ENCODE results near the gene RXRA. TPM values are rescaled to one million over a fixed set of nuclear protein-coding genes. Genes with fewer than 3 reads are reported as not detected.

RXRA gene
- total and polyA plus RNA-seq, 7 donors: 37.7 to 192 (median 139) TPM

DNA sequence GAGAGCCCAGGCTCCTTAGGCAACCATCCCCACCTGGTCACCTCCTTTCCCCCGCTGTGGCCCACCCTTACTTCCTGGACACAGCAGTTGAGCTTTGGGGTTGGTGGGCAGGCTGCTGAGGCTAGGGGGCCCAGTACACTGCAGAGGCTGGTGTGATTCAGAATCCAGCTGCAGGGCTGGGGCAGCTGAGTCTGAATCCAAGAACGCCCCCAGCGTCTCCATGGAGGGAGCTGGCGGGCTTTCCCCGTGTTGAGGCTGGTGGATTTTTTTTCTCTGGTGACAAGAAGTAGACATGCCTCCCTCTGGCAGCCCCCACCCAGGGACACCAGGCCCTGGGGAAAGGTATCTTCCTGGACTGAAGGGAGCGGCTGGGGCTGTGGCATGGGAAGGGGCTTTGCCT lies 104.8 kb downstream of the RXRA start:
- Histone ChIP-seq H3K9me3 (no peaks in the 10 kb centered on the region), H3K27me3 (ENCODE audit: insufficient read depth in 3 of 3, low read length in 2 of 3) (no peaks in the 10 kb centered on the region), H3K4me3 (no peak overlapping the region), H3K4me1 (peaks cover 59% of the 10 kb centered on the region), H3K27ac (peak overlapping the region; percentile 87), H3K36me3 (ENCODE audit: insufficient read depth in 1 of 2, low read depth in 1 of 2) (peaks cover 0 to 65% of the 10 kb centered on the region in 2 donors)
- no peak for DNase-seq
- ATAC-seq: no peak
- WGBS, 3 donors: 67 to 71% (median 70%) methylated on average over 6 of the region's 6 CpGs
- TF ChIP-seq CTCF (IDR thresholded peaks at IDR 0.05): no peak
- intact Hi-C loops (cut with DNase I): loop anchor here (5.0 to 10.0 kb wide), 2 partner anchors 99 to 166 kb away; no protein-coding TSS in a partner anchor

GRCh38 chr9:134431626-134432025 lies 105.4 kb downstream of the RXRA start:
- Histone ChIP-seq H3K27me3 (ENCODE audit: insufficient read depth in 3 of 3, low read length in 2 of 3) (no peaks in the 10 kb centered on the region), H3K4me3 (no peak overlapping the region), H3K9me3 (no peaks in the 10 kb centered on the region), H3K27ac (peak overlapping the region; percentile 87), H3K4me1 (peaks cover 64% of the 10 kb centered on the region), H3K36me3 (ENCODE audit: insufficient read depth in 1 of 2, low read depth in 1 of 2) (peaks cover 0 to 65% of the 10 kb centered on the region in 2 donors)
- intact Hi-C loops (cut with DNase I): loop anchor here (5.0 to 10.0 kb wide), 2 partner anchors 99 to 167 kb away; no protein-coding TSS in a partner anchor
- ATAC-seq (no peak), DNase-seq (no peak)
- TF ChIP-seq CTCF (IDR thresholded peaks at IDR 0.05): no peak
- WGBS, 3 donors: 49 to 72% (median 70%) methylated on average over 15 to 16 of the region's 16 CpGs

DNA sequence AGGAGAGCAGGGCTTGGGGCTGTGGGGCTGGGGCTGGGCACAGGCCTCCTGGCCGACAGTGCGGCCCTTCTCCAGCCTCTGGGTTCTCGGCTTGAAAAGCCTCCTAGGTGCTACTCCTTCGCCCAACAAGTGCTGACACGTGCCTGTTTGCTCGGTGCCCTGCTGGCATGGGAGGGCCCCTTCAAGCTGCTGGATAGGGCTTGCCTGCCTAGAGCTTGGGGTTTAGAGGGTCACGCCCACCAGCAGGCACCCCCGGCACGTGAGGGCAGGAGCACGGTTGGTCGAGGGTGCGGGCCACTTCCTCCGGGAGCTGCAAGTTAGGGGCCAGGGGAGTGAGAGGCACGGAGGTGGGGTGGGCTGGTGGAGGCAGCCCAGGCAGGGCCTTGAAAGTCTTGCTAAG lies 106.2 kb downstream of the RXRA start:
- WGBS, 3 donors: 43 to 70% (median 54%) methylated on average over 14 of the region's 14 CpGs
- Histone ChIP-seq H3K9me3 (no peaks in the 10 kb centered on the region), H3K27ac (peak overlapping the region; percentile 87), H3K27me3 (ENCODE audit: insufficient read depth in 3 of 3, low read length in 2 of 3) (no peaks in the 10 kb centered on the region), H3K4me3 (no peak overlapping the region), H3K36me3 (ENCODE audit: insufficient read depth in 1 of 2, low read depth in 1 of 2) (peaks cover 0 to 64% of the 10 kb centered on the region in 2 donors), H3K4me1 (peaks cover 73% of the 10 kb centered on the region)
- no peak for TF ChIP-seq CTCF (IDR thresholded peaks at IDR 0.05)
- DNase-seq: no peak
- intact Hi-C loops (cut with DNase I): loop anchor here (5.0 to 10.0 kb wide), 2 partner anchors 100 to 168 kb away; no protein-coding TSS in a partner anchor
- ATAC-seq: no peak

DNA sequence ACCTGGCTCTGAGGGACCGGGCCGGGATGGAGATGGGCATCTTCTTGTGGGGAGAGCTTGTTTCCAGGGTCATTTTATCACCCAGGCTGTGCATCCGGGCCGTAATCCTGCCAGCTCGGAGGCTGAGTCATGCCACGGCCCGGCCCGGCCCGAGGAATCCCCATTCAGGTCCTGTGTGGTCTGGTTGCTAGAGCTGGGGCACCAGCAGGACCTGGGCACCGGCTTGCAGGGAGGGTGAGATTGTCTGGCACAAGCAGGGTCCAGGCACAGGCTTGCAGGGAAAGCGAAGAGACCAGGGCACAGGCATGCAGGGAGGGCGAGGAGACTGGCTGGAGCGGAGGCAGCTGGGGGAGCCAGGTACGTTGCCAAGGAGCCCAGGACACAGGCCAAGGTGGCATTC lies 106.8 kb downstream of the RXRA start:
- H3K4me1 ChIP-seq: peaks cover 79% of the 10 kb centered on the region
- peak; percentile 45 to 59 (median 54) for ATAC-seq

More for the DNA sequence above, 106.8 kb downstream of the RXRA start:
- DNase-seq: peak; percentile 71 to 84
- WGBS, 3 donors: 13 to 35% (median 26%) methylated on average over 14 of the region's 14 CpGs
- no peak for TF ChIP-seq CTCF (IDR thresholded peaks at IDR 0.05)
- no peaks in the 10 kb centered on the region for H3K27me3 ChIP-seq (ENCODE audit: insufficient read depth in 3 of 3, low read length in 2 of 3)
- intact Hi-C loops (cut with DNase I): loop anchor here (5.0 to 10.0 kb wide), 2 partner anchors 101 to 168 kb away; no protein-coding TSS in a partner anchor
- H3K27ac ChIP-seq: peak overlapping the region; percentile 87
- H3K9me3 ChIP-seq: no peaks in the 10 kb centered on the region
- no peak overlapping the region for H3K4me3 ChIP-seq
- peaks cover 0 to 64% of the 10 kb centered on the region in 2 donors for H3K36me3 ChIP-seq (ENCODE audit: insufficient read depth in 1 of 2, low read depth in 1 of 2)

All from psoas muscle (tissue), 8 donors.